OCI-LY7 (cell line): ENCODE data around the gene KDM4B. TPM values are rescaled to one million over a fixed set of nuclear protein-coding genes. Genes with fewer than 3 reads are reported as not detected.

Source experiments
- BruUV-seq: library from RNA; stranded (reverse); fragments of 400-500 nt; replicated peaks from 2 replicates; lab custom pipeline; 2021; lab: Mats Ljungman, UMichigan
- CTCF ChIA-PET: fragments of 300-600 bp; sonication (Branson Sonifier 250); formaldehyde crosslinking; loops from one replicate; lab custom pipeline; 2022; ENCODE audit warnings: antibody characterized with exemption; ENCODE audit not compliant: unreplicated experiment; lab: Charles Lee
- POLR2A ChIA-PET: fragments of 300-600 bp; sonication (Branson Sonifier 250); formaldehyde crosslinking; loops from one replicate; lab custom pipeline; 2022; ENCODE audit warnings: antibody characterized with exemption; lab: Charles Lee
- DNase-seq: peaks from one replicate; pipeline ENCODE4 v3.0.0-alpha.2; 2015; ENCODE audit warnings: low spot score
- H2AFZ ChIP-seq: fragments of 200-600 bp; sonication (generic), shearing (Covaris generic); 2 replicates; pipeline ENCODE4 v1.6.1; 2014; ENCODE audit warnings: mild to moderate bottlenecking, antibody characterized with exemption, low read length, moderate library complexity
- H3K27ac ChIP-seq: fragments of 200-600 bp; sonication (generic); 2 replicates; pipeline ENCODE4 v1.5.1; 2014; ENCODE audit warnings: mixed run types, low read depth, mild to moderate bottlenecking, moderate library complexity, low read length, inconsistent platforms; ENCODE audit not compliant: poor library complexity, severe bottlenecking
- H3K36me3 ChIP-seq: fragments of 200-600 bp; sonication (generic); 2 replicates; pipeline ENCODE4 v1.6.1; 2014; ENCODE audit warnings: mild to moderate bottlenecking, antibody characterized with exemption, low read length, moderate library complexity, mixed read lengths; ENCODE audit not compliant: insufficient read depth
- H3K4me1 ChIP-seq: fragments of 200-600 bp; sonication (generic); 2 replicates; pipeline ENCODE4 v1.5.1; 2014; ENCODE audit warnings: mild to moderate bottlenecking, low read length; ENCODE audit not compliant: insufficient read depth, poor library complexity, severe bottlenecking
- H3K4me2 ChIP-seq: fragments of 200-600 bp; sonication (generic); 2 replicates; pipeline ENCODE4 v1.6.1; 2014; ENCODE audit warnings: mild to moderate bottlenecking, low read length
- H3K4me3 ChIP-seq: fragments of 200-600 bp; sonication (generic); 2 replicates; pipeline ENCODE4 v1.5.1; 2014; ENCODE audit warnings: mild to moderate bottlenecking, low read depth, low read length; ENCODE audit not compliant: poor library complexity, severe bottlenecking
- H3K79me2 ChIP-seq: fragments of 200-600 bp; sonication (generic); 2 replicates; pipeline ENCODE4 v1.6.1; 2016; ENCODE audit warnings: low read depth, mild to moderate bottlenecking, low read length, moderate library complexity, mixed read lengths; ENCODE audit not compliant: insufficient read depth
- H3K9me2 ChIP-seq: fragments of 200-600 bp; sonication (generic); 2 replicates; pipeline ENCODE4 v1.6.1; 2016; ENCODE audit warnings: mild to moderate bottlenecking, low read length, mixed read lengths; ENCODE audit not compliant: insufficient read depth
- H3K9me3 ChIP-seq: fragments of 200-600 bp; sonication (generic); 2 replicates; pipeline ENCODE4 v1.6.1; 2014; ENCODE audit warnings: mild to moderate bottlenecking, mixed run types, low read length, mixed read lengths
- H4K20me1 ChIP-seq: fragments of 200-600 bp; sonication (generic); 2 replicates; pipeline ENCODE4 v1.6.1; 2014; ENCODE audit warnings: mild to moderate bottlenecking, antibody characterized with exemption, low read length, moderate library complexity, mixed read lengths; ENCODE audit not compliant: insufficient read depth
- EZH2phosphoT487 ChIP-seq: fragments of 200-600 bp; sonication (generic); IDR thresholded peaks from 2 replicates; pipeline ENCODE4 v1.6.1; 2018; ENCODE audit warnings: low read depth, borderline replicate concordance, mild to moderate bottlenecking, mixed run types, antibody characterized with exemption, low read length, moderate library complexity, mixed read lengths
- intact Hi-C: fragments of 100-400 bp; cut with micrococcal nuclease; formaldehyde crosslinking; loops from one replicate; pipeline ENCODE4 v1.10.0; 2022; ENCODE audit not compliant: unreplicated experiment
- total RNA-seq, 2 experiments: library from RNA; depleted of rRNA in 1 of 2; stranded (reverse); fragments of >200 nt in 1 of 2; shearing (Covaris generic) in 1 of 2; gene quantifications; 2 replicates each; pipeline ENCODE4 v1.2.3, GENCODE V29; 2014 to 2022
- TF ChIP-seq, protein P1 (sequence below): fragments of 200-600 bp; sonication (generic); conservative IDR thresholded peaks from 2 replicates; pipeline ENCODE4 v1.5.1; 2014; ENCODE audit warnings: mild to moderate bottlenecking, antibody characterized with exemption, low read length, moderate library complexity, mixed read lengths

Gene KDM4B
- total RNA-seq, 2 experiments from 2014 or later: 24.3 to 44.2 TPM

DNA sequence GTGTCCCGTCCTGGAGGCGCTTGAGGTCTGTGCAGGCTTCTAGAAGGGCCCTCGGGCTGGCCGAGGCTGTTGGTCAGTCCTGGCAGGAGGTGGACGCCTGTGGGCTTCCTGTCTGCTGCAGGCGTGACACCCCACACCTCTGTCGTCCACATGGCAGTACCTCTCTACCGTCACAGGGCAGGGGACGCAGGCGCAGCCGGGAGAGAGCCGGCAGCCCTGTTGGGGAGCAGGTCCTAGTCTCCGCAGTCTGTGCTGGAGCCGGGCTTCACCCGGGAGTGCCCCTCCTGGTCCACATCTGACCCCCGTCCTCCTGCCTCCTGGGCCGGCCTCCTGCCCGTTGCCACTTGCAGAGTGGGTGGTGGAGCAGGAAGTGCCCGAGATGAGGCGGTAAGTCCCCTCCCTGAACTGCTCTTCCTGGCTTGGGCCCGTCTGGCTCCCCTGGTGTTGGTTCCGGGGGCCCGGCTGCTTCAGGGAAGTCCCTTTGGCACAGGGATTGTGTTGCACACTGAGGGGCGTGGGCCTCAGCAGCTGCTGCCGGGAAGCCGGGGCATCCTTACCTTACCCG lies 106.0 kb downstream of the KDM4B start:
- Histone ChIP-seq H3K4me1 (no peaks in the 10 kb centered on the region), H3K9me2 (no peaks in the 10 kb centered on the region), H3K36me3 (no peaks in the 10 kb centered on the region), H2AFZ (no peak overlapping the region), H3K4me3 (no peak overlapping the region), H3K4me2 (no peak overlapping the region), H3K9me3 (no peaks in the 10 kb centered on the region), H3K27ac (no peak overlapping the region), H3K79me2 (no peaks in the 10 kb centered on the region), H4K20me1 (no peaks in the 10 kb centered on the region)
- intact Hi-C loops: no loop called here
- CTCF ChIA-PET: no interaction called here
- POLR2A ChIA-PET: interaction anchor here (0.5 kb wide), 1 partner anchor 14 kb away, joined by 3 read pairs; no protein-coding TSS in a partner anchor
- TF ChIP-seq EZH2phosphoT487: no peak
- TF ChIP-seq, protein P1, sequence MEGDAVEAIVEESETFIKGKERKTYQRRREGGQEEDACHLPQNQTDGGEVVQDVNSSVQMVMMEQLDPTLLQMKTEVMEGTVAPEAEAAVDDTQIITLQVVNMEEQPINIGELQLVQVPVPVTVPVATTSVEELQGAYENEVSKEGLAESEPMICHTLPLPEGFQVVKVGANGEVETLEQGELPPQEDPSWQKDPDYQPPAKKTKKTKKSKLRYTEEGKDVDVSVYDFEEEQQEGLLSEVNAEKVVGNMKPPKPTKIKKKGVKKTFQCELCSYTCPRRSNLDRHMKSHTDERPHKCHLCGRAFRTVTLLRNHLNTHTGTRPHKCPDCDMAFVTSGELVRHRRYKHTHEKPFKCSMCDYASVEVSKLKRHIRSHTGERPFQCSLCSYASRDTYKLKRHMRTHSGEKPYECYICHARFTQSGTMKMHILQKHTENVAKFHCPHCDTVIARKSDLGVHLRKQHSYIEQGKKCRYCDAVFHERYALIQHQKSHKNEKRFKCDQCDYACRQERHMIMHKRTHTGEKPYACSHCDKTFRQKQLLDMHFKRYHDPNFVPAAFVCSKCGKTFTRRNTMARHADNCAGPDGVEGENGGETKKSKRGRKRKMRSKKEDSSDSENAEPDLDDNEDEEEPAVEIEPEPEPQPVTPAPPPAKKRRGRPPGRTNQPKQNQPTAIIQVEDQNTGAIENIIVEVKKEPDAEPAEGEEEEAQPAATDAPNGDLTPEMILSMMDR: no peak
- BruUV-seq: no TSS peak
- no peak for DNase-seq

DNA sequence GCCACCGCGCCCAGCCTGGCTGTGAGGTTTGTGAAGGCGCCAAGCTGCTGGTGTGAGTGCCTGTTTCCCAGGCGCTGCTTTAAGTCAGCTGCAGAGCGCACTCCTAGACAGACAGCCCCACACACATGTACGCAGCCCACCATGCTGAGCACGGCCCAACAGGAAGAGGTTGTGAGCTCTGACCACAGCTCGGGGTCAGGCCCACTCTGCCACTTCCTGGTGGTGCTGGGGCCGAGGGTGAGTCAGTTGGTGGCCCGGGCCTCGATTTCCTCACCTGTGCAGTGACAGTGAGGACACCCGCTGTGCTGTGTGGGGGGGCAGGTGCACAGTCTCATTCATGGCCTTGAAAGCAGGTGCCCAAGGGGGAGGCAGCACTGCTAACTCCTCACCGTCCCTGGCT lies 106.7 kb downstream of the KDM4B start:
- no peaks in the 10 kb centered on the region for H3K79me2 ChIP-seq
- ChIA-PET POLR2A (interaction anchor here (0.5 kb wide), 1 partner anchor 13 kb away, joined by 3 read pairs; no protein-coding TSS in a partner anchor), CTCF (no interaction called here)
- no peak overlapping the region for H3K27ac ChIP-seq
- H4K20me1 ChIP-seq: no peaks in the 10 kb centered on the region
- H3K4me3 ChIP-seq: no peak overlapping the region
- no peaks in the 10 kb centered on the region for H3K4me1 ChIP-seq
- BruUV-seq: no TSS peak
- no peaks in the 10 kb centered on the region for H3K36me3 ChIP-seq
- intact Hi-C loops: no loop called here
- H3K4me2 ChIP-seq: no peak overlapping the region
- TF ChIP-seq, protein P1: no peak
- no peak for TF ChIP-seq EZH2phosphoT487
- H2AFZ ChIP-seq: no peak overlapping the region
- no peak for DNase-seq
- H3K9me3 ChIP-seq: no peaks in the 10 kb centered on the region
- no peaks in the 10 kb centered on the region for H3K9me2 ChIP-seq

DNA sequence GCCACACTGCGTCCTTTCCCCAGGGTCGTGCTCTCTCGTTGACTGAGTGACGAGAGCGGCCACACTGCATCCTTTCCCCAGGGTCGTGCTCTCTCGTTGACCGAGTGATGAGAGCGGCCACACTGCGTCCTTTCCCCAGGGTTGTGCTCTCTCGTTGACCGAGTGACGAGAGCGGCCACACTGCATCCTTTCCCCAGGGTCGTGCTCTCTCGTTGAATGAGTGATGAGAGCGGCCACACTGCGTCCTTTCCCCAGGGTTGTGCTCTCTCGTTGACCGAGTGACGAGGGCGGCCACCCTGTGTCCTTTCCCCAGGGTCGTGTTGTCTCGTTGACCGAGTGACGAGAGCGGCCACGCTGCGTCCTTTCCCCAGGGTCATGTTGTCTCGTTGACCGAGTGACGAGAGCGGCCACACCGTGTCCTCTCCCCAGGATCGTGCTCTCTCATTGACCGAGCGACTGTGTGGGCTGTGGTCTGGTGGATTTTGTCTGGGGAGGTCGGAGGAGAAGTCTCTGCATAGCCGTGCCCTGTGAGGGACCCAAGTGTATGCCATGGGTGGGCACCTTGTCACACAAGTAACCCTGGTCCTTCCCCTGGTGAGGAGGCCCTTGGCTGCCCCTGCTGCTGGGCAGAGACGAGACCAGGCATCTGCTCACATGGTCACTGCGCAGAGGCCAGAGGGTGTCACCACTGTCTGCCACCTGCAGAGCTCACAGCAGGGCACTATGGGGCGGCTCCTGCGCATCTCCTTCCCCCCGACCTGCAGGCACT lies 107.7 kb downstream of the KDM4B start:
- H3K9me2 ChIP-seq: no peaks in the 10 kb centered on the region
- intact Hi-C loops: no loop called here
- no peak overlapping the region for H3K4me2 ChIP-seq
- no peaks in the 10 kb centered on the region for H4K20me1 ChIP-seq
- no peak overlapping the region for H2AFZ ChIP-seq
- H3K36me3 ChIP-seq: no peaks in the 10 kb centered on the region
- DNase-seq: no peak
- H3K9me3 ChIP-seq: no peaks in the 10 kb centered on the region
- BruUV-seq: no TSS peak
- no peaks in the 10 kb centered on the region for H3K79me2 ChIP-seq
- ChIA-PET POLR2A (no interaction called here), CTCF (no interaction called here)
- no peaks in the 10 kb centered on the region for H3K4me1 ChIP-seq
- H3K27ac ChIP-seq: no peak overlapping the region
- no peak overlapping the region for H3K4me3 ChIP-seq
- TF ChIP-seq, protein P1: no peak
- no peak for TF ChIP-seq EZH2phosphoT487
